ENCODE measurements around the gene TH.

Gene TH

DNA sequence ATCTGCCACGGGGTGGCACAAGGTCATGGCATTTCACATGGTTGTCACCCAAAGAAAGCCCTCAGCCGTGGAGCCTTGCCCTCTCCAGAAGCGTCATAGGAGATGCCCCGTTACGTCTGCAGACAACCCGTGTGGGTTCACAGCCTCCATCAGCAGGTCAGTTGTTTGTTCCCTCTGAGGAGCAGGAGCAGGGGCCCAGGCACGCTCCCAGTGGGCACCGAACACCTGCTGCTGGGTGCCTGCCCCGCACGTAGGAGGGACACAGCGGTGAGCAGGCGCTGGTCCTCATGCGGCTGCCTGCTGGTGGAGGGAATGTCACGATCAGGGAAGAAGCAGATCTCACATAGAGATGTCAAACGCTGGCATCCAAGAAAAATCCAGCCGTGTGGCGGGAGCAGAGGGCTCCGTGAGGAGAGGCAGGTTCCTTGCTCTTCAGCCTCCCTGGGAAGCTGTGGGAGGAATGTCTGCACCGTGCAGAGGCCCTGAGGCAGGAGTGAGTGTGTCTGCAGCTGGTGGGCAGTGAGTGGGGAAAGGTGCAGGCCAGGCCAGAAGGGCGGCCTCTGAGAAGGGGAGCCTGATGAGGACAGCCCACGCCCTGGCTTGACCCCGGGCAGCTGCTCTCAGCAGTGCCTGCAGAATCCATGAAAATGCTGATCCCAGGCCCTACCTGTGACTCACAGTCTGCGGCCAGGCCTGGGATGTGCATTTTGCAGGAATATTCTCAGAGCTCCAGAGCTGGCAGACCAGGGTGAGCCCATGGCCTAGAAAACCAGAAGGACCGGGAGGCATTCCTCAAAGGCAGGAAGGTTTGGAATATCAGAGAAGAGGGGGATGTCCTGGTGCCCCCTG, 36.4 kb upstream of the TH start:
- H3K27ac ChIP-seq (ENCODE audit: insufficient read depth in 1 of 2, low read depth in 1 of 2, low read length in 2 of 2, poor library complexity in 1 of 2, severe bottlenecking in 2 of 2) = no peak overlapping the region
- no peaks in the 10 kb centered on the region for H3K9me3 ChIP-seq (ENCODE audit: control extremely low read depth in 1 of 5, control insufficient read depth in 4 of 5, insufficient read depth in 2 of 5, low read depth in 1 of 5, low read length in 4 of 5)
- H3K27me3 ChIP-seq (replicated peaks in 2 of 5; ENCODE audit: control insufficient read depth in 4 of 5, insufficient read depth in 5 of 5, low read length in 4 of 5) = no peaks in the 10 kb centered on the region
- ChIA-PET CTCF (interaction anchor here (1.0 to 1.9 kb wide), 4 partner anchors 10 to 96 kb away, joined by 3 to 6 read pairs (median 4); no protein-coding TSS in a partner anchor), POLR2A (no interaction called here)
- no peak overlapping the region for H3K4me3 ChIP-seq (ENCODE audit: control insufficient read depth in 1 of 7, extremely low read depth in 1 of 7, insufficient read depth in 4 of 7, low read depth in 2 of 7, low read length in 6 of 7)
- 81% methylated on average over 23 of the region's 24 CpGs for WGBS (ENCODE audit: insufficient coverage)
- H3K4me1 ChIP-seq (ENCODE audit: control extremely low read depth in 1 of 4, control insufficient read depth in 4 of 4, insufficient read depth in 4 of 4, low read length in 3 of 4) = peaks cover 0 to 3% (median 3%) of the 10 kb centered on the region in 4 experiments
- no peaks in the 10 kb centered on the region for H3K36me3 ChIP-seq (ENCODE audit: control insufficient read depth in 4 of 4, insufficient read depth in 4 of 4, low read length in 3 of 4)
- no peak for DNase-seq

DNA sequence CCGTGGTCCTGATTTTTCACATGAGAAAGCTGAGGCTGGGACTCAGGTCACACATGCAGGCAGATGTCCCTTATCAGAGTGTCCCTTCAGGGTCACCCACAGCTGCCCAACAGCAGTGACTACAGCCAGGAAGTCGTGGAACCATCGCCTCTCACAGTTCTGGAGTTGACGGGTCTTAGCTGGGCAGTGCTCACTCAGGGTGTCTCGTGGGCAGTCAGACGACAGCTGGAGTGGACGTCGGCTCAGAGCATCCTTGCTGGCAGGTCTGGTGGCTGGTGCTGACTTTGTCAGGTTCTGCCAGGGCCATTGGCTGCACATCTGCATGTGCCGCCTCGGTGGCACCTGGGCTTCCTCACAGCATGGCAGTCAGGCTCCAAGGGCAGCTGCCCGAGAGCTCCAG, 35.6 kb upstream of the TH start:
- ChIA-PET CTCF (interaction anchor here (1.0 to 1.2 kb wide), 2 partner anchors 9 to 13 kb away, joined by 3 read pairs; no protein-coding TSS in a partner anchor), POLR2A (no interaction called here)
- no peaks in the 10 kb centered on the region for H3K36me3 ChIP-seq (ENCODE audit: control insufficient read depth in 4 of 4, insufficient read depth in 4 of 4, low read length in 3 of 4)
- no peaks in the 10 kb centered on the region for H3K27me3 ChIP-seq (replicated peaks in 2 of 5; ENCODE audit: control insufficient read depth in 4 of 5, insufficient read depth in 5 of 5, low read length in 4 of 5)
- peaks cover 0 to 7% (median 4%) of the 10 kb centered on the region in 4 experiments for H3K4me1 ChIP-seq (ENCODE audit: control extremely low read depth in 1 of 4, control insufficient read depth in 4 of 4, insufficient read depth in 4 of 4, low read length in 3 of 4)
- no peak overlapping the region for H3K4me3 ChIP-seq (ENCODE audit: control insufficient read depth in 1 of 7, extremely low read depth in 1 of 7, insufficient read depth in 4 of 7, low read depth in 2 of 7, low read length in 6 of 7)
- no peaks in the 10 kb centered on the region for H3K9me3 ChIP-seq (ENCODE audit: control extremely low read depth in 1 of 5, control insufficient read depth in 4 of 5, insufficient read depth in 2 of 5, low read depth in 1 of 5, low read length in 4 of 5)
- WGBS (ENCODE audit: insufficient coverage) = 98% methylated on average over 10 of the region's 11 CpGs
- no peak for DNase-seq
- H3K27ac ChIP-seq (ENCODE audit: insufficient read depth in 1 of 2, low read depth in 1 of 2, low read length in 2 of 2, poor library complexity in 1 of 2, severe bottlenecking in 2 of 2) = no peak overlapping the region

GRCh38 chr11:2205981-2206690, 34.5 kb upstream of the TH start:
- H3K4me3 ChIP-seq (ENCODE audit: control insufficient read depth in 1 of 7, extremely low read depth in 1 of 7, insufficient read depth in 4 of 7, low read depth in 2 of 7, low read length in 6 of 7) = no peak overlapping the region
- H3K27me3 ChIP-seq (replicated peaks in 2 of 5; ENCODE audit: control insufficient read depth in 4 of 5, insufficient read depth in 5 of 5, low read length in 4 of 5) = peaks cover 0 to 2% (median 0%) of the 10 kb centered on the region in 5 experiments
- WGBS (ENCODE audit: insufficient coverage) = 97% methylated on average over 7 of the region's 12 CpGs
- H3K27ac ChIP-seq (ENCODE audit: insufficient read depth in 1 of 2, low read depth in 1 of 2, low read length in 2 of 2, poor library complexity in 1 of 2, severe bottlenecking in 2 of 2) = no peak overlapping the region
- H3K9me3 ChIP-seq (ENCODE audit: control extremely low read depth in 1 of 5, control insufficient read depth in 4 of 5, insufficient read depth in 2 of 5, low read depth in 1 of 5, low read length in 4 of 5) = peaks cover 0 to 3% (median 0%) of the 10 kb centered on the region in 5 experiments
- H3K4me1 ChIP-seq (ENCODE audit: control extremely low read depth in 1 of 4, control insufficient read depth in 4 of 4, insufficient read depth in 4 of 4, low read length in 3 of 4) = peaks cover 0 to 9% (median 5%) of the 10 kb centered on the region in 4 experiments
- DNase-seq = no peak
- ChIA-PET POLR2A (no interaction called here), CTCF (interaction anchor here (1.2 kb wide), 1 partner anchor 8 kb away, joined by 3 read pairs; no protein-coding TSS in a partner anchor)
- H3K36me3 ChIP-seq (ENCODE audit: control insufficient read depth in 4 of 4, insufficient read depth in 4 of 4, low read length in 3 of 4) = no peaks in the 10 kb centered on the region

DNA sequence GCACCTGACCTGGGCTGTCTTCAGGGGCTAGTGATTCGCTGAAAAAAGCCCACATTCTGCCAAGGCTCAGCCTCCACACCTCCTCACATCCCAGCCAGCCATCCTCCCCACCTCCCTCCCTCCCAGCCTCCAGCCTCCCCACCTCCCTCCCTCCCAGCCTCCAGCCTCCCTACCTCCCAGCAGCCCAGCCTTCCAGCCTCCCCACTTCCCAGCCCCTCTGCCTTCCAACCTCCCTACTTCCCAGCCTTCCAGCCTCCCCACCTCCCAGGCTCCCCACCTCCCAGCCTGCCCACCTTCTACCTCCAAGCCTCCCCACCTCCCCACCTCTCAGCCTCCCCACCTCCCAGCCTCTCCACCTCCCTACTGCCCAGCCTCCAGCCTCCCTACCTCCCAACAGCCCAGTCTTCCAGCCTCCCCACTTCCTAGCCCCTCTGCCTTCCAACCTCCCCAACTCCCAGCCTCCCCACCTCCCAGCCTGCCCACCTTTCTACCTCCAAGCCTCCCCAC, 33.7 kb upstream of the TH start:
- H3K4me1 ChIP-seq (ENCODE audit: control extremely low read depth in 1 of 4, control insufficient read depth in 4 of 4, insufficient read depth in 4 of 4, low read length in 3 of 4) = peaks cover 0 to 9% (median 5%) of the 10 kb centered on the region in 4 experiments

GRCh38 chr11:2204361-2205213, 33.0 kb upstream of the TH start:
- H3K27me3 ChIP-seq (replicated peaks in 2 of 5; ENCODE audit: control insufficient read depth in 4 of 5, insufficient read depth in 5 of 5, low read length in 4 of 5) = peaks cover 0 to 2% (median 0%) of the 10 kb centered on the region in 5 experiments
- peaks cover 0 to 9% (median 5%) of the 10 kb centered on the region in 4 experiments for H3K4me1 ChIP-seq (ENCODE audit: control extremely low read depth in 1 of 4, control insufficient read depth in 4 of 4, insufficient read depth in 4 of 4, low read length in 3 of 4)
- DNase-seq = no peak
- H3K9me3 ChIP-seq (ENCODE audit: control extremely low read depth in 1 of 5, control insufficient read depth in 4 of 5, insufficient read depth in 2 of 5, low read depth in 1 of 5, low read length in 4 of 5) = peaks cover 0 to 9% (median 0%) of the 10 kb centered on the region in 5 experiments
- CTCF ChIA-PET = interaction anchor here (1.6 kb wide), 1 partner anchor 98 kb away, joined by 3 read pairs; no protein-coding TSS in a partner anchor
- H3K4me3 ChIP-seq (ENCODE audit: control insufficient read depth in 1 of 7, extremely low read depth in 1 of 7, insufficient read depth in 4 of 7, low read depth in 2 of 7, low read length in 6 of 7) = no peak overlapping the region
- POLR2A ChIA-PET = no interaction called here
- H3K27ac ChIP-seq (ENCODE audit: insufficient read depth in 1 of 2, low read depth in 1 of 2, low read length in 2 of 2, poor library complexity in 1 of 2, severe bottlenecking in 2 of 2) = no peak overlapping the region
- 95% methylated on average over 20 of the region's 21 CpGs for WGBS (ENCODE audit: insufficient coverage)
- H3K36me3 ChIP-seq (ENCODE audit: control insufficient read depth in 4 of 4, insufficient read depth in 4 of 4, low read length in 3 of 4) = no peaks in the 10 kb centered on the region

More for the DNA sequence above, 33.7 kb upstream of the TH start:
- no peak for DNase-seq
- ChIA-PET POLR2A (no interaction called here), CTCF (no interaction called here)
- Histone ChIP-seq H3K4me3 (ENCODE audit: control insufficient read depth in 1 of 7, extremely low read depth in 1 of 7, insufficient read depth in 4 of 7, low read depth in 2 of 7, low read length in 6 of 7) (no peak overlapping the region), H3K9me3 (ENCODE audit: control extremely low read depth in 1 of 5, control insufficient read depth in 4 of 5, insufficient read depth in 2 of 5, low read depth in 1 of 5, low read length in 4 of 5) (peaks cover 0 to 9% (median 0%) of the 10 kb centered on the region in 5 experiments), H3K27me3 (replicated peaks in 2 of 5; ENCODE audit: control insufficient read depth in 4 of 5, insufficient read depth in 5 of 5, low read length in 4 of 5) (peaks cover 0 to 2% (median 0%) of the 10 kb centered on the region in 5 experiments), H3K27ac (ENCODE audit: insufficient read depth in 1 of 2, low read depth in 1 of 2, low read length in 2 of 2, poor library complexity in 1 of 2, severe bottlenecking in 2 of 2) (no peak overlapping the region), H3K36me3 (ENCODE audit: control insufficient read depth in 4 of 4, insufficient read depth in 4 of 4, low read length in 3 of 4) (no peaks in the 10 kb centered on the region)
- WGBS (ENCODE audit: insufficient coverage) = 100% methylated on average over 1 of the region's 1 CpG

GRCh38 chr11:2203440-2204259, 32.0 kb upstream of the TH start:
- Histone ChIP-seq H3K4me3 (ENCODE audit: control insufficient read depth in 1 of 7, extremely low read depth in 1 of 7, insufficient read depth in 4 of 7, low read depth in 2 of 7, low read length in 6 of 7) (no peak overlapping the region), H3K9me3 (ENCODE audit: control extremely low read depth in 1 of 5, control insufficient read depth in 4 of 5, insufficient read depth in 2 of 5, low read depth in 1 of 5, low read length in 4 of 5) (peaks cover 0 to 9% (median 0%) of the 10 kb centered on the region in 5 experiments), H3K4me1 (ENCODE audit: control extremely low read depth in 1 of 4, control insufficient read depth in 4 of 4, insufficient read depth in 4 of 4, low read length in 3 of 4) (peaks cover 0 to 16% (median 11%) of the 10 kb centered on the region in 4 experiments), H3K27me3 (replicated peaks in 2 of 5; ENCODE audit: control insufficient read depth in 4 of 5, insufficient read depth in 5 of 5, low read length in 4 of 5) (peaks cover 0 to 2% (median 0%) of the 10 kb centered on the region in 5 experiments), H3K27ac (ENCODE audit: insufficient read depth in 1 of 2, low read depth in 1 of 2, low read length in 2 of 2, poor library complexity in 1 of 2, severe bottlenecking in 2 of 2) (no peak overlapping the region), H3K36me3 (ENCODE audit: control insufficient read depth in 4 of 4, insufficient read depth in 4 of 4, low read length in 3 of 4) (no peaks in the 10 kb centered on the region)
- ChIA-PET CTCF (interaction anchor here (0.7 to 1.6 kb wide), 2 partner anchors 17 to 99 kb away, joined by 3 read pairs; no protein-coding TSS in a partner anchor), POLR2A (no interaction called here)
- 96% methylated on average over 15 of the region's 23 CpGs for WGBS (ENCODE audit: insufficient coverage)
- no peak for DNase-seq

Data from common myeloid progenitor, CD34-positive (primary cell).